T-cell (primary cell): ENCODE data around the gene APMAP. TPM values are rescaled to one million over a fixed set of nuclear protein-coding genes. Genes with fewer than 3 reads are reported as not detected.
A peak's percentile ranks its signal among the peaks of the same experiment; 100 is the strongest.

Experiments
- ATAC-seq, 4 experiments: fragments of 200-7000 bp in 3 of 4; fragments of 150-1000 bp in 1 of 4; cut with Tn5 transposase; replicated peaks in 1 of 4; 1 replicate in 3 of 4; 2 replicates in 1 of 4; pipeline ENCODE4 v1.10.0; 2021; ENCODE audit warnings: moderate library complexity in 3 of 4, mild to moderate bottlenecking in 2 of 4, moderate number of reproducible peaks in 1 of 4
- CTCF ChIA-PET, 2 donors: fragments of 300-600 bp; sonication (Branson Sonifier 250); formaldehyde crosslinking; loops; one replicate each; lab custom pipeline; 2022; ENCODE audit warnings: antibody characterized with exemption in 2 of 2; lab: Charles Lee
- POLR2A ChIA-PET, 2 donors: fragments of 300-600 bp; sonication (Branson Sonifier 250); formaldehyde crosslinking; loops; one replicate each; lab custom pipeline; 2022; ENCODE audit warnings: antibody characterized with exemption in 2 of 2; lab: Charles Lee
- DNase-seq, 35 experiments: peaks; one replicate each; pipeline versions ENCODE4 v3.0.0 to v3.0.0-alpha.2; 2013 to 2023
- H3K27ac ChIP-seq: one replicate; pipeline ENCODE4 v1.5.1; 2013; ENCODE audit warnings: low read length
- H3K27me3 ChIP-seq, 2 experiments: replicated peaks in 1 of 2; 1 replicate in 1 of 2; 2 replicates in 1 of 2; pipeline versions ENCODE4 v1.6.1 to v1.7.0; 2013; ENCODE audit warnings: low read length in 1 of 2, mixed read lengths in 1 of 2; ENCODE audit not compliant: control insufficient read depth in 2 of 2, insufficient read depth in 2 of 2; ENCODE audit errors: extremely low read depth in 1 of 2
- H3K36me3 ChIP-seq, 2 donors: 1 replicate in 1 of 2; 2 replicates in 1 of 2; pipeline versions ENCODE4 v1.6.1 to v1.7.0; 2013; ENCODE audit warnings: low read length in 1 of 2; ENCODE audit not compliant: control insufficient read depth in 2 of 2, insufficient read depth in 1 of 2; ENCODE audit errors: extremely low read depth in 1 of 2
- H3K4me1 ChIP-seq, 2 experiments: 1 replicate in 1 of 2; 2 replicates in 1 of 2; pipeline versions ENCODE4 v1.6.1 to v1.7.0; 2013; ENCODE audit warnings: low read length in 2 of 2, mixed read lengths in 1 of 2; ENCODE audit not compliant: insufficient read depth in 2 of 2, control insufficient read depth in 1 of 2; ENCODE audit errors: extremely low read depth in 1 of 2
- H3K4me3 ChIP-seq, 2 donors: 1 replicate in 1 of 2; 2 replicates in 1 of 2; pipeline versions ENCODE4 v1.5.1 to v1.7.0; 2013; ENCODE audit warnings: mild to moderate bottlenecking in 2 of 2, low read length in 1 of 2, moderate library complexity in 1 of 2; ENCODE audit not compliant: control insufficient read depth in 1 of 2; ENCODE audit errors: extremely low read depth in 1 of 2
- H3K9me3 ChIP-seq: 2 replicates; pipeline ENCODE4 v1.7.0; 2013
- H3K27ac Mint-ChIP-seq, 2 donors: one replicate each; pipeline ENCODE4 v1.8.0; 2020 to 2021; ENCODE audit warnings: mild to moderate bottlenecking in 2 of 2, mixed read lengths in 2 of 2
- H3K27me3 Mint-ChIP-seq, 2 donors: one replicate each; pipeline ENCODE4 v1.8.0; 2021 to 2022; ENCODE audit warnings: mixed read lengths in 2 of 2
- H3K36me3 Mint-ChIP-seq: one replicate; pipeline ENCODE4 v1.8.0; 2021; ENCODE audit warnings: mixed read lengths
- H3K4me1 Mint-ChIP-seq, 3 donors: one replicate each; pipeline ENCODE4 v1.8.0; 2020 to 2022; ENCODE audit warnings: mixed read lengths in 3 of 3, mild to moderate bottlenecking in 1 of 3
- H3K4me3 Mint-ChIP-seq, 3 donors: one replicate each; pipeline ENCODE4 v1.8.0; 2020 to 2022; ENCODE audit warnings: mild to moderate bottlenecking in 3 of 3, mixed read lengths in 3 of 3, moderate library complexity in 3 of 3
- H3K9me3 Mint-ChIP-seq, 3 donors: one replicate each; pipeline ENCODE4 v1.8.0; 2020 to 2022; ENCODE audit warnings: mixed read lengths in 3 of 3
- whole genome bisulfite sequencing: methylation state at CpG from one replicate; pipeline ENCODE4 v1.1.5; 2013; ENCODE audit warnings: missing lambda C conversion rate; ENCODE audit not compliant: insufficient coverage; 5-methylcytosine and 5-hydroxymethylcytosine counted together
- total RNA-seq, 35 experiments: library from RNA in 6 of 35; stranded (reverse) in 6 of 35; fragments of 120-200 nt in 1 of 35; gene quantifications; one replicate each; pipeline versions ENCODE4 v1.2.1 to v1.2.4 and lab custom pipeline; 2013 to 2026

Gene APMAP
- total RNA-seq, 5 donors from 2014 or later (not counting 1 experiment from before 2014, with no cell fraction given) = 32.2 to 53.0 (median 49.8) TPM

GRCh38 chr20:24962510-24962909 is 30.0 kb downstream of the APMAP start:
- Histone ChIP-seq H3K4me1 (peaks cover 0 to 85% of the 10 kb centered on the region in 2 experiments), H3K36me3 (peaks cover 17 to 88% of the 10 kb centered on the region in 2 donors)
- peaks cover 67% of the 10 kb centered on the region for H3K36me3 Mint-ChIP-seq

GRCh38 chr20:24962182-24962492 is 30.4 kb downstream of the APMAP start:
- Mint-ChIP-seq H3K27ac (peak overlapping the region; percentile 39 to 88), H3K36me3 (peaks cover 63% of the 10 kb centered on the region), H3K4me3 (no peak overlapping the region), H3K4me1 (peaks cover 4 to 58% (median 28%) of the 10 kb centered on the region in 3 donors), H3K27me3 (no peaks in the 10 kb centered on the region), H3K9me3 (no peaks in the 10 kb centered on the region)
- Histone ChIP-seq H3K9me3 (no peaks in the 10 kb centered on the region), H3K36me3 (peaks cover 13 to 88% of the 10 kb centered on the region in 2 donors), H3K27me3 (no peaks in the 10 kb centered on the region), H3K4me3 (no peak overlapping the region), H3K27ac (peak overlapping the region; percentile 98), H3K4me1 (peaks cover 0 to 88% of the 10 kb centered on the region in 2 experiments)
- ATAC-seq (no peak), DNase-seq (no peak)
- ChIA-PET CTCF (interaction anchor here in 1 of 2 donors (0.7 kb wide), 1 partner anchor 11 kb away, joined by 3 read pairs; no protein-coding TSS in a partner anchor), POLR2A (no interaction called here)
- 100% methylated on average over 2 of the region's 2 CpGs for WGBS

More at GRCh38 chr20:24962510-24962909, 30.0 kb downstream of the APMAP start:
- H3K4me3 ChIP-seq = no peak overlapping the region
- H3K9me3 Mint-ChIP-seq = no peaks in the 10 kb centered on the region
- H3K9me3 ChIP-seq = no peaks in the 10 kb centered on the region
- H3K27ac ChIP-seq = peak overlapping the region; percentile 98
- ATAC-seq (no peak), DNase-seq (no peak)
- WGBS = no CpG with 5 or more reads among the region's 6 CpGs
- H3K4me1 Mint-ChIP-seq = peaks cover 4 to 61% (median 28%) of the 10 kb centered on the region in 3 donors
- peak overlapping the region; percentile 73 to 88 for H3K27ac Mint-ChIP-seq
- no peaks in the 10 kb centered on the region for H3K27me3 Mint-ChIP-seq
- ChIA-PET POLR2A (no interaction called here), CTCF (interaction anchor here in 1 of 2 donors (0.7 kb wide), 1 partner anchor 10 kb away, joined by 3 read pairs; no protein-coding TSS in a partner anchor)
- H3K4me3 Mint-ChIP-seq = no peak overlapping the region
- H3K27me3 ChIP-seq = no peaks in the 10 kb centered on the region

- peak overlapping the region; percentile 77 to 88 for H3K27ac Mint-ChIP-seq
- Histone ChIP-seq H3K4me1 (peaks cover 0 to 93% of the 10 kb centered on the region in 2 experiments), H3K36me3 (peaks cover 13 to 88% of the 10 kb centered on the region in 2 donors), H3K4me3 (no peak overlapping the region), H3K27me3 (no peaks in the 10 kb centered on the region), H3K9me3 (no peaks in the 10 kb centered on the region), H3K27ac (peak overlapping the region; percentile 98)
- H3K4me3 Mint-ChIP-seq = no peak overlapping the region
- ATAC-seq = peak in 1 of 4 experiments; percentile 27
- CTCF ChIA-PET = interaction anchor here (0.7 to 1.3 kb wide), 3 partner anchors 11 to 31 kb away, joined by 3 to 10 read pairs (median 4); partner anchors contain the start of gene CST7 (in 1 of the 2)
- H3K4me1 Mint-ChIP-seq = peaks cover 4 to 58% (median 28%) of the 10 kb centered on the region in 3 donors
- DNase-seq = no peak
- no peaks in the 10 kb centered on the region for H3K9me3 Mint-ChIP-seq
- peaks cover 61% of the 10 kb centered on the region for H3K36me3 Mint-ChIP-seq
- no peaks in the 10 kb centered on the region for H3K27me3 Mint-ChIP-seq
- WGBS = 86% methylated on average over 17 of the region's 20 CpGs
- POLR2A ChIA-PET = interaction anchor here in 1 of 2 donors (0.5 to 1.4 kb wide), 8 partner anchors 9 to 112 kb away, joined by 3 to 7 read pairs (median 4); partner anchors contain the start of genes APMAP and CST7
Observed at GRCh38 chr20:24961384-24962181, 31.0 kb downstream of the APMAP start.

- H3K36me3 Mint-ChIP-seq = peaks cover 54% of the 10 kb centered on the region
- H3K4me3 ChIP-seq = no peak overlapping the region
- DNase-seq = peak in 1 of 35 experiments; percentile 73
- H3K9me3 ChIP-seq = no peaks in the 10 kb centered on the region
- H3K27ac ChIP-seq = peak overlapping the region; percentile 98
- H3K36me3 ChIP-seq = peaks cover 13 to 88% of the 10 kb centered on the region in 2 donors
- no peak overlapping the region for H3K4me3 Mint-ChIP-seq
- H3K4me1 Mint-ChIP-seq = peaks cover 4 to 58% (median 32%) of the 10 kb centered on the region in 3 donors
- CTCF ChIA-PET = interaction anchor here (0.5 to 1.3 kb wide), 4 partner anchors 12 to 578 kb away, joined by 3 to 10 read pairs (median 4); partner anchors contain the start of gene CST7 (in 1 of the 2)
- WGBS = no CpG with 5 or more reads among the region's 2 CpGs
- peaks cover 0 to 94% of the 10 kb centered on the region in 2 experiments for H3K4me1 ChIP-seq
- no peaks in the 10 kb centered on the region for H3K27me3 Mint-ChIP-seq
- peak overlapping the region; percentile 77 to 88 for H3K27ac Mint-ChIP-seq
- no peaks in the 10 kb centered on the region for H3K27me3 ChIP-seq
- H3K9me3 Mint-ChIP-seq = no peaks in the 10 kb centered on the region
- POLR2A ChIA-PET = interaction anchor here in 1 of 2 donors (0.5 to 1.4 kb wide), 8 partner anchors 9 to 113 kb away, joined by 3 to 7 read pairs (median 4); partner anchors contain the start of genes APMAP and CST7
- peak in 3 of 4 experiments; percentile 34 to 77 (median 59) for ATAC-seq
Observed at GRCh38 chr20:24960861-24961260, 31.7 kb downstream of the APMAP start.

GRCh38 chr20:24960302-24960801 is 32.2 kb downstream of the APMAP start:
- H3K36me3 Mint-ChIP-seq = peaks cover 49% of the 10 kb centered on the region
- Histone ChIP-seq H3K4me3 (peak overlapping the region in 1 of 2 donors; percentile 5), H3K27me3 (no peaks in the 10 kb centered on the region), H3K4me1 (peaks cover 0 to 94% of the 10 kb centered on the region in 2 experiments), H3K36me3 (peaks cover 13 to 86% of the 10 kb centered on the region in 2 donors), H3K27ac (peak overlapping the region; percentile 98), H3K9me3 (no peaks in the 10 kb centered on the region)
- ATAC-seq (peak in 1 of 4 experiments; percentile 18), DNase-seq (no peak)
- H3K4me3 Mint-ChIP-seq = no peak overlapping the region
- no peaks in the 10 kb centered on the region for H3K27me3 Mint-ChIP-seq
- H3K27ac Mint-ChIP-seq = peak overlapping the region; percentile 77 to 88
- CTCF ChIA-PET = interaction anchor here (0.5 to 1.3 kb wide), 4 partner anchors 11 to 577 kb away, joined by 3 to 10 read pairs (median 4); partner anchors contain the start of gene CST7 (in 1 of the 2)
- peaks cover 8 to 59% (median 37%) of the 10 kb centered on the region in 3 donors for H3K4me1 Mint-ChIP-seq
- 82% methylated on average over 8 of the region's 10 CpGs for WGBS
- no peaks in the 10 kb centered on the region for H3K9me3 Mint-ChIP-seq
- POLR2A ChIA-PET = interaction anchor here in 1 of 2 donors (0.8 to 1.4 kb wide), 8 partner anchors 8 to 113 kb away, joined by 3 to 7 read pairs (median 4); partner anchors contain the start of genes APMAP and CST7
